ENCODE results near the gene MTIF3. TPM values are rescaled to one million over a fixed set of nuclear protein-coding genes. Genes with fewer than 3 reads are reported as not detected.

MTIF3 gene
- polyA plus RNA-seq, 1 of the 3 experiments (the other 2 are of a cell fraction): 29.5 TPM

DNA sequence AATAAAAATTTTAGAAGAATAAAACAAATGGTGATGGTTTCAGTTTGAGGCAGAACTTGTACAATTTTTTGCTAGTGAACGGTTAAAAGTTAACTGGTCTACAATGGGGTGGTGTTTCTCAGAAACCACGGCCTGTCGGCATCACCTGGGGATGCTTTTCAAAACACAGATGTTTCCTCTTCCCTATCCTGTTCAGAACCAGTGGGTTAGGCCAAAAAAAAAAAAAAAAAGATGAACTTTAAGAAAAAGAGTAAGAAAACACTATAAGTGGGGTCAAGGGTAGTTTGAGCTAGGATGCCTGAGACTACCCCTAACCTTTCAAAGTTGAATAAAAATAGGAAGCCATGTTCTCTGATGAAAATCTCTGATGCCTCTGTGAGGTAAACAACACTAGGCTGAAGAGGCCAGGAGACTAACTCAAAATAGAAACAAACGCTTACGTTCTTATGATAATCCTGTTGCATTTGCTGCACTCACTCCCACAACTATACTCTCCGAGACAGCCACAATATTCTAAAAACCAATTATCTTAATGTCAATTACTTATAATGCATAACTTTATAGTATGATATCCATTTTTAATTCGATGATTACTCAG is 3.3 kb downstream of the MTIF3 start:
- POLR2A ChIA-PET: no interaction called here
- WGBS (ENCODE audit: low lambda C conversion rate): 93% methylated on average over 7 of the region's 7 CpGs

More for the DNA sequence above, 3.3 kb downstream of the MTIF3 start:
- Histone ChIP-seq H2AFZ (ENCODE audit: low read depth) (no peak overlapping the region), H3K9me2 (no peaks in the 10 kb centered on the region), H4K20me1 (ENCODE audit: insufficient read depth) (no peaks in the 10 kb centered on the region), H3F3A (replicated peaks; ENCODE audit: insufficient read depth) (peaks cover 11% of the 10 kb centered on the region), H3K9ac (no peak overlapping the region), H3K27me3 (ENCODE audit: insufficient read depth) (no peaks in the 10 kb centered on the region), H3K4me3 (ENCODE audit: low read depth in 2 of 2, low read length in 1 of 2) (no peak overlapping the region), H3K9me3 (no peaks in the 10 kb centered on the region), H3K36me3 (replicated peaks in 1 of 2; ENCODE audit: control insufficient read depth in 1 of 2, insufficient read depth in 2 of 2, low read length in 1 of 2) (peaks cover 5 to 9% of the 10 kb centered on the region in 2 experiments), H3K27ac (ENCODE audit: low read depth in 2 of 2, low read length in 1 of 2) (no peak overlapping the region), H3K4me2 (no peak overlapping the region), H3K79me2 (ENCODE audit: insufficient read depth) (peaks cover 54% of the 10 kb centered on the region), H3K4me1 (ENCODE audit: control insufficient read depth in 1 of 2, insufficient read depth in 2 of 2, low read depth in 1 of 2, low read length in 1 of 2) (peaks cover 0 to 10% of the 10 kb centered on the region in 2 experiments; a peak in 2 of 4 replicates)
- TF ChIP-seq MEF2A (IDR thresholded peaks at IDR 0.05; ENCODE audit: borderline replicate concordance, low read depth): no peak
- no peak for TF ChIP-seq TCF12 (IDR thresholded peaks at IDR 0.05)
- no peak for TF ChIP-seq JUND (IDR thresholded peaks at IDR 0.05)
- TF ChIP-seq CTCF (IDR thresholded peaks at IDR 0.05): no peak
- TF ChIP-seq, protein P1, sequence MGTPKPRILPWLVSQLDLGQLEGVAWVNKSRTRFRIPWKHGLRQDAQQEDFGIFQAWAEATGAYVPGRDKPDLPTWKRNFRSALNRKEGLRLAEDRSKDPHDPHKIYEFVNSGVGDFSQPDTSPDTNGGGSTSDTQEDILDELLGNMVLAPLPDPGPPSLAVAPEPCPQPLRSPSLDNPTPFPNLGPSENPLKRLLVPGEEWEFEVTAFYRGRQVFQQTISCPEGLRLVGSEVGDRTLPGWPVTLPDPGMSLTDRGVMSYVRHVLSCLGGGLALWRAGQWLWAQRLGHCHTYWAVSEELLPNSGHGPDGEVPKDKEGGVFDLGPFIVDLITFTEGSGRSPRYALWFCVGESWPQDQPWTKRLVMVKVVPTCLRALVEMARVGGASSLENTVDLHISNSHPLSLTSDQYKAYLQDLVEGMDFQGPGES (IDR thresholded peaks at IDR 0.05; ENCODE audit: low read depth, low read length): no peak
- TF ChIP-seq EZH2phosphoT487 (IDR thresholded peaks at IDR 0.05; ENCODE audit: borderline replicate concordance, low read depth): no peak
- TF ChIP-seq GABPA (IDR thresholded peaks at IDR 0.05; ENCODE audit: low read depth): no peak
- no peak for TF ChIP-seq FOSL2 (IDR thresholded peaks at IDR 0.05; ENCODE audit: borderline replicate concordance, low read depth)
- no peak for TF ChIP-seq ELF1 (IDR thresholded peaks at IDR 0.05)
- no peak for TF ChIP-seq RCOR1 (IDR thresholded peaks at IDR 0.05; ENCODE audit: low read length)
- no peak for TF ChIP-seq REST (IDR thresholded peaks at IDR 0.05; ENCODE audit: low read depth, low read length)
- TF ChIP-seq, protein P2, sequence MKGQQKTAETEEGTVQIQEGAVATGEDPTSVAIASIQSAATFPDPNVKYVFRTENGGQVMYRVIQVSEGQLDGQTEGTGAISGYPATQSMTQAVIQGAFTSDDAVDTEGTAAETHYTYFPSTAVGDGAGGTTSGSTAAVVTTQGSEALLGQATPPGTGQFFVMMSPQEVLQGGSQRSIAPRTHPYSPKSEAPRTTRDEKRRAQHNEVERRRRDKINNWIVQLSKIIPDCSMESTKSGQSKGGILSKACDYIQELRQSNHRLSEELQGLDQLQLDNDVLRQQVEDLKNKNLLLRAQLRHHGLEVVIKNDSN (IDR thresholded peaks at IDR 0.05; ENCODE audit: borderline replicate concordance, low read depth): no peak
- no peak for TF ChIP-seq TEAD4 (IDR thresholded peaks at IDR 0.05; ENCODE audit: borderline replicate concordance, insufficient read depth)
- no peak for TF ChIP-seq NRF1 (IDR thresholded peaks at IDR 0.05; ENCODE audit: low read depth, low read length)
- TF ChIP-seq YY1 (IDR thresholded peaks at IDR 0.05; ENCODE audit: low read depth): no peak
- CTCF ChIA-PET: no interaction called here
- DNase-seq: no peak
